ENCODE data around the gene TXNRD3.

Gene TXNRD3

DNA sequence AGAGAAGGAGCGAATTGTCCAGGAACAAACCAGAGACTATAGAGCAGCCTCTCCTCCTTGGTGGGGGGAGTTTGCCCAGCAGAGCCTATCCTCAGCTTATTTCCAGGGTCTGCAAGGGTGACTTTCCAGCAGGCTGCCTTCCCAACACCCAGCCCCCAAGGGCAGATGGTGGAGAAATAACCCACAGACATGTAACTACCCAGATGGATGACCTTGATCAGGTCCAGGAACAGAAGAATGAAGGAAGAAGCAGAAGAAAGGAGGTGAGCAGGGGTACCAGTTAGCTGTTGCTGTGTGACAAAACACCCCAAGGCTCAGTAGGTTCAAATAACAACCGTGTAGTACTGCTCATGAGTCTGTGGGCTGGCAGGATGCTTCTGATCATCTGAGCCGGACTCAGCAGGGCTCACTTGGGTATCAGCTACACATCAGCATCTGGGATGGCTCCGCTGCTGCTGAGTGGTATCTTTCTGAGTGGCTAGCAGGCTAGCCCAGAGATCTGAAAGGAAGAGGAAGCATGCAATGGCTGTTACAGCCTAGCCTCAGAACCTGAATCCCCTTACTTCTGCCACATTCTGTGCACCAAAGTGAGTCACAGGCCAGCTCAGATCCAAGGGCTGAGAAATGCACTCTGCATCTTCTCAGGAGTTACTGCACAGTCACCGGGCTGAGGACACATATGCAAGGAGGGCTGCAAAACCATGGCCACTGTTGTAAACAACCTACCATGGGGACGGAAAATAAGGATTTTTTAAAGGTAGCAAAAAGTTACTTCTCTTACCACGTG lies 22.2 kb upstream of the TXNRD3 start:
- in situ Hi-C loops (cut with HindIII; ENCODE audit: low sequenced_read_pairs), result loop anchor here (25.0 kb wide), 1 partner anchor 785 kb away; no protein-coding TSS in a partner anchor

DNA sequence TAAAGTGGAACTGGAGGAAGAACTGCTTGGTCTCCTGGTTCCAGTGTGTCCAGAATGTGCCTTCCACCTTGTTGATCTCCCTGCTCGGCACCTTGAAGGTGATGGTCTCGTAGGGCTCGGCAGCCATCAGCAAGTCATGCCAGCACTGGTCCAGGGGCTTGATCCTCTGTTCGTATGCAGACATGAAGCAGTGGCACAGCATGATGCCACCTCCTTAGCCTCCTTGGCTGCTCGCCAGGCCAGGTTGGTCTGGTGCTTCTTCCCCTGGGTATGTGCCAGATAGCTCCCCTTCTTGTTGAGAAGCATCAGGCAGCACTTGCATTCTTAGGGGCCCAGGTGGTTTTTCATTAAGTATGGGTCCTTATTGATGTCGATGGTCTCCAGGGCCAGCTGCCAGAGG lies 17.8 kb upstream of the TXNRD3 start:
- in situ Hi-C loops (cut with HindIII; ENCODE audit: low sequenced_read_pairs), result no loop called here

DNA sequence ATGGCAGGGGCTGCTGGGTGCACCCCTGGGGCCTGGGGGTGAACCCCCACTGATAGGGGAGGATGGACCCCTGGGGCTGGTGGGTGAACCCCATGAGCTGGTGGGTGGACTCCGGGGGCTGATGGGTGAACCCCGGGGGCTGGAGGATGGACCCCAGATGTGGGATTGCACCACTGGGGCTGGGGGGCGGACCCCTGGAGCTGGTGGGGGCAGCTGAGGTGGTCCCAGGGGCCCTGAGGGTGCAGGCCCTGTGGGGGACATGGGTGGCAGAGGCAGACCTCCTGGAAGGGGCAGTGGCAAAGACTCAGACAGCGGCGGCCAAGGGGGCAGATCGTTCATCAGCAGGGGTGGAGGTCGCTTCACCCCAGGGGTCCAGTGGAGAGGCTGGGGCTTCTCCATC lies 17.4 kb upstream of the TXNRD3 start:
- in situ Hi-C loops (cut with HindIII; ENCODE audit: low sequenced_read_pairs), result no loop called here

DNA sequence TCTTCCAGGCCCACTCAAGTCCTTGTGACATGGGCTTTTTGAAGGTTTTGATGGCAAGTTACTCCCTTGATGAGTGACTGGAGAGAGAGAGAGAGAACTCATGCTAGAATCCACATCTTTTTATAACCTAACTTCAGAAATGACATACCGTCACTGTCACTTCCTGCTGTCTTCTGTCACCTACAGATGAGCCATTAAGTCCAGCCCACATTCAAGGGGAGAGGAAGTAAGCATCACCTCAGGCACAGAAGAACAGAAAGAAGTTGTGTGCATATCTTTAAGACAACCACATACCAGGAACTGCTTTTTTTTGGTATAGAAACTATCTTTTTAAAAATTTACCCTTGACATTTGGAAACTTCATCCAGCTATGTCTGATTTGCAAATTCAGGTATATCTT lies 16.6 kb upstream of the TXNRD3 start:
- in situ Hi-C loops (cut with HindIII; ENCODE audit: low sequenced_read_pairs), result no loop called here

DNA sequence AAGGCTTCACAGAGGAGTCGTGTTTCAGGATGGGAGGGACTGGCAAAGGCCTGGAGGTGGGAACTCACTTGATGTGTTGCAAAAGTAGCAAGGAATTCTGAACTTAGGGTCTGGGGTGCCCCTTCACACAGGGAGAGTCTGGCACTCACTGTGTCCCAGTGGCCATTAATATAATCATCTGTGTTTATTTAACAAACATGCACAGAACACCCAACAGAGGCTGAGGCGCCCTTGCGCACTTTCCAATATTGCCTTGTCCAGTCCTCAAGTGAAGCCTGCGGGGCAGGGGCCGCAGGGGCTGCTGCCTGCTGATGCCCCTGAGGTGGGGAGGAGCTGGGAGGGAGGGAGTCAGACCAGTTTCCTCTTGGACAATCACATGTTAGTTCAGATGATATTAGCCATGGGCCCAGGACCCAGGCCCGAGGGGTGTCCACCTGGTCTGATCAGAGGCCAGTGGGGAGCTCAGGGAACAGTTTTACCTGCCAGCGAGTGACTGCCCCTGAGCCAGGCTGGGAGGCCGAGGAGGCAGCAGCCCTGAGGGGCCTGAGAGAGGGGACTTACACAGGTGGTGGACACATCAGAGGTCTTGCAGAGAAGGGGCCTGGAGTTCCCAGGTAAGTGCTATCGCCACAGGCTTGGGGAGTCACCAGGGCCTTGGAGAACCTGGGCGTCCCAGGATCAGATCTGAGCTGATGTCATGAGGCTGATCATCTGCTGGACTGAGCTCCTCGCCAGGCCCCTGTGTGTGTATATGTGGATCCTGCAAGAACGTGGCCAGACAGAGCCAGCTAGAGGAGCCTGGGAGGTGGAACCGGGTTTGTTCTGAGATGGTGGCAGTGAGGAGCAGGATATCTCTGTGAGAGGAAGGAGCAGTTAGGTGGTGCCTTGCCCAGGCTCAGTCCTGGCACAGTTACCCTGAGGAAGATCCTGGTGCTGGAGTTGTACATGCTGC lies 13.8 kb upstream of the TXNRD3 start:
- in situ Hi-C loops (cut with HindIII; ENCODE audit: low sequenced_read_pairs), result no loop called here

DNA sequence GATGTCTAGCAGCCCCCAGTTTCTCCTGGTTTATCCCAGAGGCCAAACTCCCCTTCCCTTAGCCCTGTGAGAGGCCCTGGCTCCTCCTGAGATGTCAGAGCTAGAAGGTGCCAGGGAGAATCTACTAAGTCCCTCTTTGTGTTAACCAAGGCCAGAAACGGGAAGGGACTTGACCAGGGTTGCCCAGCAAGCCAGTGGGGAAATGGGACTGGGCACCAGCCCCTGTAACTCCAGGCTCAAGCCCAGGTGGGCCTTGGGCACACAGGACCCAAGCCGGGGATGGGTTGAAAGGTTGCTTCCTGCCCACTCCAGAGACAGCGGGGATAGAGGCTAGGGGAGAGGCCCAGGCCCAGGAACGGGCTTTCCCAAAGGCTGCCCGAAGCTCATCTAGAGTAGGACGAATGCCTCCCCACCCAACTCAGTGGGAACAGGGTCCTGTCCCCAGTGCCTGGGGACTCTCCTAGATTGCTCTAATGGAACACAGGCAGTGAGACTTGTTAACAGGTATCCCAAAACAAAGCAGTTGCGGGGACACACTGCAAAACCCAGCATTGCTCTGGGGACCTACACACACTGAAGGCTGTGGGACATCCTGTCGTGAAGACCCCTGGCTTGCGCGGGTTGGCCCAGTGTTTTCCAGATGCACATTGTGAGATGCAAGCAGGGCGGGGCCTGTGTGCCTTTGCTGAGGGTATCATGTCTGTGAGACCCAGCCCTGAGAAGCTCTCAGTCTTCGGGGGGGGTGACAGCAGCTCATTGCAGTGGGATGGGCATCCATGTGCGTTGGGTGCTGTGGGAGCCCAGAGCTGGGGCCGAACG lies 12.9 kb upstream of the TXNRD3 start:
- in situ Hi-C loops (cut with HindIII; ENCODE audit: low sequenced_read_pairs), result no loop called here

DNA sequence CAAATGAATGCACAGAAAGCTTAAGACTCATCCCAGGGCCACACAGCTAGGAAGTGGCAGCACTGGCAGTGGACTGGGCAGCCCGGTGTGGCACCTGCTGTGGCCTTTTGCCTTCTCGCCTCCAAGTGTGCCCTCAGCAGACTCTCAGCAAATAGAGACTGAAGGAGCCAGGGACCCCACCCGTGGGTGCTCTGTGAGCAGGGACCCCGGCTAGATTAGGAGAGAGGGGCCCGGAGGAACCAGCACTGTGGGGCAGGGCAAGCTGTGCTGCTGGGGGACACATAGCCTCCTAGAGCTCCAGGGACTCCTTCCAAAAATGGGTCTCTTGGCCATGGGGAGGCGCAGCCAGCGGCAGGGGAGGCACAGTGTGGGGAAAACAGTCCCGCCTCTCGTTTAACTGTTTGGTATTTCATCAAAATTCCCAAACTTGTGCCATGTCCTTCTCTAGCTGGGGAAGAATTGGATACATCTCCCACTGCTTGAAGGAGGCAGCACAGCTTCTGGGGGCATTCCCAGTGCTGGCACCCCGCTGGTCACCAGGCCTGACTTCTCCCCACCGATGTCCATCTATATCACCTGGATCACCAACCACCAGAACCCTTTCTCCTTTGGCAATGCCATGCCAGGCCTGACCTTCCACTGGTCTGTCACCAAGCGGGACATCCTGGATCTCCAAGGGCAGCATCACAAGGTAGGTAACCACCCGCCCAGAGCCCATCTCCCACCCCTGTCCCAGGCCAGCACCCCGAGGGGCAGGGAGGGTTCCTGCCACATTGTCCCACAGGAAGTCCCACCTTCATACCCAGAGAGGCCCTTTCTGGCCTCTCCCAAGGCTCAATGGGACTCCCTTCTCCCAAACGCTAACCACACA lies 12.0 kb upstream of the TXNRD3 start:
- in situ Hi-C loops (cut with HindIII; ENCODE audit: low sequenced_read_pairs), result no loop called here

DNA sequence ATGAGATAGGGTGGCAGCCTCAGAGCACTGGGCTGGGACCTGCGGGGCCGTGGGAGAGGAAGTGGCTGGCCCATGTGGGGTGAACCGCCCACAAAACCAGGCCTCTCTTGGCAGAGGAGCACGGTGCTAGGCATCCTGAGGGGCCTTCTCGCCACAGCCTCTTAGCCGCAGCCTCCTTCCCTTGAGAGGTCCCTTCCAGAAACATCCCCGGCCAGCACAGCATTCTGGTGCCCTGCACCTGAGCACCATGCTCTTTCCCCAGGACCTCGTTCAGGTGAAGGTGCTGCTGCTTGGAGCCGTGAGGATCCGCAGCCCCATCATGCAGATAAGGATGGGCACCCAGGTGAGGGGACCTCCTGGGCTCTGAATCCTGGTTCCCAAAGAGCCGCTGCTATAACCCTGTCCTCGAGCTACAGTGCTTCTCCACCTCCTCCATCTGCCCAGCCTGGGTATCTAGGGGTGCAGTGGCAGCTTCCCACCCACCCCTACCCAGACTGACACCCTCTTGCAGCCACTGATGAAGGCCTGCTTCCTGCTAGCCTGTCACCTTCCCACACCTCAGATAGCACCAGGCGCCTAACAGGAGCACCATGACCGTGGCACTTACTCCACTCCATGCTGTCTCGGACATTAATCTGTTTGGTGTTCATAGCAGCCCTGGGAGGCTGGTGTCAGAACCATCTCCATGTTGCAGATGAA lies 11.2 kb upstream of the TXNRD3 start:
- in situ Hi-C loops (cut with HindIII; ENCODE audit: low sequenced_read_pairs), result no loop called here

DNA sequence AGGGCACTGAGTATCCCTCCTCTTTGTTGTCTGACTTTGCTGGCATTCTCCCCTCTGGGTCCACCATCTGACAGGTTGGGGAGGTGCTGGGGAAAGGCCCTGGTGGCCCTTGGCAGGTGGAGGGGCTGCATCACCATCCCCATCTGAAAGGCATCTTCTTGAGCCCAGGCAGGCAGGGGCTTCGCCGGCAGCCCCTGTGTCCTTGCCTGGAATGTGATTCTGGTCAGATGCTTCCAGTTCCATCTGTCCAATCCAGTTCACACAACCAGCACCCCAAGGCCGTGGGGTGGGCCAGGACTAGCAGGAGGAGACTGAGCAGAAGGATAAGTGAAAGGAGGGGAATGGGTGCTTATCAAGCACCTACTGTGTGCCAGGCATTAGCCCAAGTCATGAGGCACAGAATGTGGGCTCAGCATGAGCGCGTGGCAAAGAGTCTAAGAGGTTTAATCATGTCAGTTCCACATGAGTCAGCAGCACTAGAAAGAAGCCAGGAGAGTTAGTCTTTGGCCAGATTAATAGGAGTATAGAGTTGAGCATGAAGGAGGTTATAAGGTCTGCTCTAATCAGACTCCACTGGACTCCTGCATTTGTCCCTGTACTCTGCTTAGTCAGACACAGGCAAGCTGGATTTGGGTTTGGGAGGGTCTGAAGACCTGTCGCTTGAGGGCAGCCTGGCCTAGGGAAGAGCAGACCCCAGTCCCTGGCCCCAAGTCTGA lies 10.5 kb upstream of the TXNRD3 start:
- in situ Hi-C loops (cut with HindIII; ENCODE audit: low sequenced_read_pairs), result no loop called here

DNA sequence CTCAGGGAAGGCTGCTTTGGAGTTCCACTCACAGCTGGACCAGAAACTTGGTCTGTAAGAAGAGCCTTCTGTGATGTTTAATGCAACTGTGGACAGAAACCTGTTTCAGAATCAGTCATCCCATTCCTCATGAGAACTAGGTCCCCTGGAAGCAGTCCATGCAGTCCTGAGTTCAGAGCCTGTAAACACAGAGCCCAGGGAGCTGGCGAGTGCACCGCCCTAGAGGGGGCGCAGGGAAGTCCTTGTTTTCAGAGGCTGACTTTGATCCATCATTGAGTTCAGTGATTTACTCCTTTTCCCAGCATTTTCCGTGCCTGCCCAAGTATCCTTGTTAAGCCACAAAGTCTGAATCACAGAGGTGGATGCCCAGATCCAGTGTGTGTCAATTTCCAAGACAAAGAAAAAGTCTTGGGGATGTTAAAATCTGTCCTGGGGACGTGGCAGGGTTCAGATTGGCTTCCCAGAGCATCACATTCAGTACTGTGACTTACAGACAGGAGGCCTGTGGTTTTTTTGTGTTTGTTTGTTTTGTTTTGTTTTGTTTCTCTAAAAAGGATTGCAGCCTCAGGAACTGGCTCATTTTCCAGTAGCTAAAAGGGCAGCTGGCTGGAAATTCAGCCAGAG lies 9.8 kb upstream of the TXNRD3 start:
- in situ Hi-C loops (cut with HindIII; ENCODE audit: low sequenced_read_pairs), result no loop called here

DNA sequence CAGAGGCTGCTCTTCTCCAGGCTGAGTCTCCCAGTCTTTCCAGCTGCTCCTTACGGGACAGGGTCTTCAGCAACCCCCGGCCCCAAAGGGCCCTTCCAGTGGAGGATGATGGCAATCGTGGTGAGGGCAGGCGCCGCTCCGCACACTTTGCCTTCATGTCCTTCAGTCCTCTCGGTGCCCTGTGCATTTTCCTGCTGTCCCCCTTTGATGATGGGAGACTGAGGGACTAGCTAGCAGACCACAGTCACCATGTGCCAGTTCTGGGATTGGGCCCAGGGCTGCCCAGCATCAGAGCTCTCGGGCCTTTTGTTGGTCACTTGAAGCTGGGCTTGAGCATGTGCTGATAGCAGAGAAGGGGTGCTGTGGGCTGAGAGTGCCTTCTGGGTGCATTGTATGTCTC lies 8.8 kb upstream of the TXNRD3 start:
- in situ Hi-C loops (cut with HindIII; ENCODE audit: low sequenced_read_pairs), result no loop called here

DNA sequence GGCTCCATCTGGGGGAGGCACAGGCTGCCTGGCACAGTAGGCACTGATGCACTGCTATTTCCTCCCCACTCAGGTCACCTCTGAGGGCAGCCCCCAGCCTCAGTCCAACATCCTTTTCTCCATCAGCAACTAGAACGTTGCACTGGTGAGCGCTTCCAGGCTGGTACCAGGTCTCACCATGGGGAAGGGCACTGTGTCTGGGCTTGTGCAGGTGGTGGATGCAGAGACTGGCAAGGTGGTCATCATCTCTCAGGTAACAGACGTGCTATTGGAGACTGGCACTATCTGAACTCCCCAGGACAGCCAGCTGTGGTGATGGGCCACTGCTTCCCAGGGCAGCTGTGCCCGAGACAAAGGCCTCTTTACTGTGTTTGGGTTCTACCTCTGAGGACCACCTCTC lies 8.3 kb upstream of the TXNRD3 start:
- in situ Hi-C loops (cut with HindIII; ENCODE audit: low sequenced_read_pairs), result no loop called here

DNA sequence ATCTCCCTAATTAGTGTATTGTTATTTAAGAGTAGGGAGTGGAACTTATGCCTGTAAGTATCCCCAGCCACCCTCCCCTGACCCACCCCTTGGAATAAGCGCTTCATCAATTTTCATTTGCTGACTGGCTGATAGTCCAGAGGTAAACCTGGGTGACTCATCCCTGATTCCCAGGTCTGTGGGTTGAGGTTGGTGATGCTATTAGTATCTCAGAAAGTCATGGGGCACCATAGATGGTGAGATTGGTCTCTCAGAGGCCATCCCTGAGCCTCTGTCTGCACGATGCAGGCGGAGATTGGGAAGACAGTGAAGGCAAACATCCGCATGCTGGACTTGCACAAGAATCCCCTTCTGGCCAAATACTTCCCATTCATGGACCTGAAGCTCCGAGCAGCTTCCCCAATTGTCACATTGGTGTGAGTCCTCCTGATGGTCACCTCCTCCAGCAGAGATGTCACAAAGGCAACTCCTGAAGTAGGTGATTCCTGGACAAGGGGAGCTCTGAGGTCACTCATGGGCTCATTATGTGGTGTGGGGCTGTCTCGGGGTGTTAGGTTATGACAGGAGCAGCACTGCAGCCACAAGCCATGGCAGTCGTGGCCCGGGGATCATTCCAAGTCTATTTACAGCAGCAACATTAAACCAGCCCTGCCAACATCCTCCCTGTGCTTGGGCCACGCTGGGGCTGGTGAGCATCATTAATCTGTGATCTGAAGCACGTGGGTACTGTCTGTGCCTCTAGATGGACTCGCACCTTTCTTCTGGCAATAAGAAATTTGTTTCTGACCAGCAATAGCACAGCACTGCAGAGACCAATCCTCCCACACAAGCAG lies 6.8 kb upstream of the TXNRD3 start:
- in situ Hi-C loops (cut with HindIII; ENCODE audit: low sequenced_read_pairs), result no loop called here

DNA sequence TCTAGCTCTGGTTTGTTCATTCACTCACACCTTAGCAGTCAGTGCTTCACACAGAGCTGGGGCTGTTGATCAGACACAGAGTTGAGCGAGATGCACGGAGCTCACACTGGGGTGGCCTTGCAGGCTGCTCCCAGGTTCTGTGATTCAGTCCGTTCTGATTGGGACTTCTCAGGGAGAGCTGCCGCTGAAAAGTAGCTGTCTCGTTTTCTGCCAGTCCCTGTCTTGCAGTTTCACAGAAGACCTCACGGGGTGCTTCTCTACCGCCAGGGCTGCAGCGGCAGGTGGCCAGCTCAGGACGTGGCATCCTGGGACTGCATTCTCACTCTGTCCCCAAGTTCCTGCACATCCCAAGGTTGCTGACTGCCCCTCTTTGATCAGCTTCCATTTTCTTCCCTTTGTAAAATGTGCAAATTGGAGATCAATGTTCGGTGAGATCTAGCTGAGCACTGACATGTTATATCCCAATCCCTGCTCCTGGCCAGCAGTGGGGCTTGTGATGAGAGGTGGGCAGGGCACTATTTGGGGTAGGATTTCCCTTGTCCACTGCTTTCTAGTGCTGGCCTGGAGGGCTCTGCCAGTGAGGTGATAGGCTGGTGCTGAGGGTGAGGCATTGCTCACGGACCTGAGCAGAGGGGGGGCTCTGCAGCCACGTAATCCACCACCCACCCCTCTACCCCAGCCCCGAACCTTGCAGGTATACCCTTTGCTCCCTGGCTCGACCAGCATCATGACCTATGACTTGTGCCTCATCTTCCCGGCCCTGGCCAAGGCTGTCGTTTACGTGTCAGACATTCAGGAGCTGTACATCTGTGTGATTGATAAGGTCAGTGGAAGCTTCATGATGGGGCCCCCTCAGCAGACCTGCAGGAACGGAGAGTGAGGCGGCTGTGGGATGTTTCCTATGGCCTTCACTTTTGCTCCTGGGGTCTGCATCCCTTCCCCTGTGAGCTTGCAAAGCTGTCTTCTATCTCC lies 5.3 kb upstream of the TXNRD3 start:
- in situ Hi-C loops (cut with HindIII; ENCODE audit: low sequenced_read_pairs), result no loop called here

DNA sequence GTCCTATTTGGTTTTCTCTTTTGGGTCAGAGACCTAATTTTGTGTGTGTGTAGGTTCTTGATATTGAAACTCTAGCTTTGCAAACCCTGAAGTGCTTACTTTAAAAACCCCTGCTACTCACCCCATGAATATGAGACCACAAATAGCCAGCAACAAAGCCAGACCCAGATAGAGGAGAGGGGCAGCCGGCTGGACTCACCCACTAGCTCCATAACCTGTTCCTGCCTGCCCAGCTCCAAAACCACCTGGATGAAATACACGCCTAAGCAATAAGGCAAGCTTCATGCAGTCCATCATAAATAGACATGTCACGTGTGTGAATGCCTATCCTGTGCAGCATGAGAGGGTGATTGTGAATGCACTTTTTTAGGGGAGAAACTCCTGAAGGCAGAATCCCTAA lies 3.7 kb upstream of the TXNRD3 start:
- in situ Hi-C loops (cut with HindIII; ENCODE audit: low sequenced_read_pairs), result no loop called here

DNA sequence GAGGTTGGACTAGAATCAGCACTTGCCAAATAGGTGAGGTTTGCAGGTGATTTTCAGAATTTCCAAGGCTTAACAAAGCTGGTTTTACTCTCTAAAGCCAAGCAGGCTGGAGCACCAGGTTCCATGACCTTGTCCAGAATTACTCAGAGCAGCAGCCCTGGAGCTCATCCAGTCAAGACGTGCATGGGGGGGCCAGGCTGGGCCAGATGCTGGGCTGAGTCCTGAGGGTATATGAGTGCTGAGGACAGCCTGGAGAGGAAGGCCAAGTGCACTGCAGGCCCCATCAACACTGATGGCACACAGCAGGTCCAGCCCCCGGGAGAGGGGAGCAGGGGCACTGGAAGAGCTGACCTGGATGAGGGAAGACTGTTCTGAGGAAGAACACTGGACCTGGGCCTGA lies 3.0 kb upstream of the TXNRD3 start:
- in situ Hi-C loops (cut with HindIII; ENCODE audit: low sequenced_read_pairs), result no loop called here

Data from DLD1 (cell line).